ENCODE results near the gene NACC2.

The NACC2 gene

GRCh38 chr9:135958485-135958884 is 136.6 kb downstream of the NACC2 start:
- no peak for DNase-seq (ENCODE audit: low read depth)

DNA sequence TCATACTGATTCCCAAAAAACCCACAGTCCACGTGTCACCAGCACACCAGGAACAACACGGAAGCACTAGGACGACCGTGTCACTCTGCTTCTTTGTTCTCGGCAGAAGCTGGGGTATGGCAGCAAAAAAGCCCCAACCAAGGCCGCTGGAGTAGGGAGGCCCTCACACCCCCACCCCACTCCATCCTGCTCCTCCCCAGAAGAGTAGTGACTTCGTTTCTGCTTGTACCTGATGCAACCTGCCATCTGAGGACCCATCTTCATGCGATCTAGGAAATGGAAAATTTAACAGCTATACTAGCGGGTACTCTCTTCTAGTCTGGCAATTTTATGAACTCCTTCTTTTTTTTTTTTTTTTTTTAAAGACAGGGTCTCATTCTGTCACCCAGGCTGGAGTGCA is 137.7 kb downstream of the NACC2 start:
- DNase-seq (ENCODE audit: low read depth) = no peak

GRCh38 chr9:135956802-135957174 is 138.3 kb downstream of the NACC2 start:
- no peak for DNase-seq (ENCODE audit: low read depth)

All from stimulated activated CD8-positive, alpha-beta memory T cell treated with anti-CD3 and anti-CD28 coated beads, Interleukin-7, amount 100 ng/mL, for 24 hours (primary cell).